ENCODE data around the gene SPRY1.

The SPRY1 gene

DNA sequence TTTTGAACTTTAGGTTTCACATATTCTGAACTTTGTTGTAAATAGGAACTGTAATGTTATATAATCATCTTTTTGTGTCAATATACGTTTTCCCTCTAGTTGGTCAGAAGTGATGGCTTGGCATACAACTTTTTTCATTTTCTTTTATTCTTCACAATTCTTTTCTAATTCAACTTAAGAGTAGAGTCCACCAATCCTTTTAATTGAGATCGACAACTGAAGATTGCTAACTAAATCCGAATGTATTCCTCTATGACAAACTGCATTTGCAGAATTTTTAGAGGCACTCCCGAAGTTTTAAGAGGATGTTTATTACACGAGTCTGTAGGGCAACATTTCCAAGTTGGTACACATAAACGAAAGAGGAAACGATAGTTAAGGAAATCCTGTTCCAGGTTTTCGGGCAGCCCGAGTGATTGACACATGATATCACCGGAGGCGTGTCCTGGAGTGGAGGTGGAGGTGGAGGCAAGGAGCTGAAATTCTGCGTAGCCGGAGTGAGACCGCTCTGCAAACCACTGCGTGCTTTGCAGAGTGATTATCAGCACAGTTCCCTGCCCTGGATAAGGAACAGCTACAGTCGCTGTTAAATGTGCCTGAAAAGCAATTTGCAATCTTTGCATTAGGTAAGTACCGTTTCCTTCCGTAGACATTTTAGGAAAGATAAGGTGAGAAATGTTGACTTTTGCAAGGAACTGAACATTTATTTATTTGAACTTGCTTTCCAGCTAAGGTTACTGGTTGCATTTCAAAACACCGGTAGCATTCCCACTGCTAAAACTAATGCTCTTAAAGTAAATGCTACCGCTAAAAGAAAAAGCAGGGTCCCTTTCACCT lies at the start of gene SPRY1:
Gene SPRY1 (plus strand): TSS at position 489 of the 837 bp plus-strand sequence. CDS start 4,797 bp downstream, outside the sequence.
- DNase-seq = peak; percentile 76

GRCh38 chr4:123346951-123347350 lies 49.6 kb upstream of the SPRY1 start:
- DNase-seq = no peak

- no peak for DNase-seq
Measured at GRCh38 chr4:123348946-123349345, 47.6 kb upstream of the SPRY1 start.

- DNase-seq = no peak
Measured at GRCh38 chr4:123349421-123350190, 47.0 kb upstream of the SPRY1 start.

DNA sequence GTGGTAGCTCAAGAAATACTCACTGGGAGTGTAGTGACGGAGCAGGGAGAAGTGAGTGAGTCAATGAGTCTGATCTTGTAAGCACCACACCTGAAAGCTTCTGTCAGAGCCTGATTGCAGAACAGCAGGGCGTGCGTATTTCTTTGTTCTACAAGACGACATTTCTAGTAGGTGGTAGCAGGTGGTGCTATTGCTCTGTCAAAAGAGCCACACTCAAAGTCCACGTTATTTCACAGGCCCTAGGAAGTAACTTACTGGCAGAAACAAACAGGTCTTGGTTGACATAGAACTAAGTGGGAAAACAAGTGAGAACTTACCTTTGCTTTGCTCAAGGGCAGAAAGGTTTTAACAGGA lies 46.4 kb upstream of the SPRY1 start:
- no peak for DNase-seq

DNA sequence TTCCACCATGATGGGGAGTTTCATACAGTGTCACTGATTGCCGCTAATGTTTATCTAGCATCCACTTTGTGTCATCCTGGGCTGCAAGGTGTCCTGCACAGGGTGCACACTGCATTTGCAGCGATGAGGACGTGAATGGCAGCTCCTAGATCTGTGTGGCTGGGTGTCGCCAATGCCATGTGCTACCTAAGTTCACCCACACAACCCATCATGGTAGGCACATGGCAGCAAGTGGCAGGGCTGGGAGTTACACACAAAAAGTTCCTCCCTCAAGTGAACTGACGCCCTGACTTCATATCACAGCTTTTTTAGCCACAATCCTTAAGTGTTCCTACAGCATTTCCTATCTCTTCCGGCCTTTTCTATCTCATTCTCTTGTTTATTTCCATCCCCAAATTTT lies 45.9 kb upstream of the SPRY1 start:
- no peak for DNase-seq

GRCh38 chr4:123351713-123352112 lies 44.9 kb upstream of the SPRY1 start:
- DNase-seq = no peak

DNA sequence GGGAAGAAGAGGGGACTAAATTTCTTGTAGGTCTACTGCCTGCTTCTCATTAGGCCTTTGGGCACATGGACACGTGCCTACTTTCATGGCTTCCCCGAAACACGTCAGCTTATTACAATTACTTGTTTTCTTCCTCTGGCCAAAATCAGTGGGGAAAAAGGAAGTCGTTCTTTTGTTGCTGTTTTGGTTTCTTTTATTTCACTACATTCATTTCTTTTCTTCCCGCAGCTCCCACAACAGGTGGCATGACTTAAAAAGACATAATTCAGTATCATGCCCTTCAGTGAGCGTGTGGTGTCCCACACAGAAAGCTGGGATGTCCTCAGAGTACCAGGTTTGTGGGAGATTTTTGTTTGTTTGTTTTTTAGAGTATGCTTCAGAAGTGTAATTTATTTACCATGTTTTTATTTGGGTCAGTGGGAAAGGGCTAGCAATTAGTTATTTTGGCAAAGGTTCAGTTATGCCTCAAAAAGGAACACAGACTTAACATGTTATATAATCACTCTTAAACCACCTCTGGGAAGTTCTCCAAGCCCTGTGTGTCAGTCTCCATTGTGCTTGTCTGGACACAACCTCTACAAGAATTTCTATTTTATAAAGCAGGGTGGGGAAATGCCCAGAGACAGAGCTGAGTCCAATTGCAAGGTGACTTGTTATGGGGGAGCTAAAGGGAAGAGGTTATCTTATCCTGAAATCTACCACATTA lies 44.2 kb upstream of the SPRY1 start:
- DNase-seq = peak; percentile 71

- DNase-seq = no peak
Measured at GRCh38 chr4:123352966-123353365, 43.6 kb upstream of the SPRY1 start.

- no peak for DNase-seq
Measured at GRCh38 chr4:123353656-123354055, 42.9 kb upstream of the SPRY1 start.

GRCh38 chr4:123354701-123355100 lies 41.9 kb upstream of the SPRY1 start:
- no peak for DNase-seq

DNA sequence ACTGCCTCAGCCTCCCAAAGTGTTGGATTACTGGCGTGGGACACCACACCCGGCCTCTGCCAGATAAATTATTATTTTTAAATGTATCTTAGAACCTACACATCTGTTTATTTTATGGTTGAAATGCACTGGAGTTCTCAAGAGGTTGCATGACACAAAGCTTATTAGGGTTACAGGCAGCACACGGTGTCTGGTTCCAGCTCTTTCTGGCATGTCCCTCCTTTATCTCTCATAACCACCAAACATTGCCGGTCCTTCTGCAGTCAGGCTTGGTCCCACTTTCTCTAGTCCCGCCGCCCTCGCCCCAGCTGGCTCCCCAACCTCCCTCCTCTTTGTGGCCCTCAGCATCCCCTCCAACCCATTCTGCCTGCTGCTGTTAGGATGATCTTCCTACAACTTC lies 39.7 kb upstream of the SPRY1 start:
- DNase-seq = no peak

DNA sequence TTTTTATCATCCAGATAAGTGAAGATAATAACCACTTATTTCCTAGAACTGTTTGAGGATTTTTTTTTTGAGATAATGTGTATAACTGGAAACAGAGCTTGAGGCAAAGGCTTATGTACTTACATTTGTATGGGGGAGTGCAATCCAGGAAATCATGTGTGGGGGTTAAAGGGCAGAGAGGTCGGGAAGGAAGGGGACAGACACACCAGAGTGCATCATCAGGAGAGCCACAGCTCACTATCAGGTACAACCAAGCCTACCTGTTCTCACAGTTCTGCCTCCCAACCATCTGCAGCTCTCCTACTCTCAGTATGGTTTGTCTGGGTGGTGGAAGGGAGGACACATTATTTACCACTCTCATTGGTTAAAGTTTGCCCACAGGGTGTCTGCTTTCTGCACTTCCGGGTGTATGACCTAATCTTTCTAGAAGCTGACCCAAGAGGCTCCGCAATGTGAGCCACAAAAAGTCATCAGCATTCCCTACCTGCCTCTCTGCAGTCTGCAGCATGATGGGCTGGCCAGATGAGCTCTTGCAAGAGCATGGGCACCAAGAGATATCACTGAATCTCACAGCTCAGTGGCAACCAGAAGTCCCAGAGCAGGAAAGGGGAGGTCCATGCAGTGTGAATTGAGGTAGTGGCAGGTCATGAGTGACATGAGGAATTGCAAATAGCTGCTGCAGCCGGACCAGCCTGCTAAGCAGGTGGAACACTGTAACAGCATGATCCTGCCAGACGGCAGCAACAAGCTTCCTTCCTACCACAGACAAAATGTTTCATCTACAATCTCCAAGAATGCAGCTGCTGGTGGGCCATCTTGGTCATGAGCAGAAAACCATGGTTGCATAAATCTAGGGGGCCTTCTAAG lies 36.9 kb upstream of the SPRY1 start:
- DNase-seq = no peak

- DNase-seq = no peak
Measured at GRCh38 chr4:123361195-123361861, 35.3 kb upstream of the SPRY1 start.

DNA sequence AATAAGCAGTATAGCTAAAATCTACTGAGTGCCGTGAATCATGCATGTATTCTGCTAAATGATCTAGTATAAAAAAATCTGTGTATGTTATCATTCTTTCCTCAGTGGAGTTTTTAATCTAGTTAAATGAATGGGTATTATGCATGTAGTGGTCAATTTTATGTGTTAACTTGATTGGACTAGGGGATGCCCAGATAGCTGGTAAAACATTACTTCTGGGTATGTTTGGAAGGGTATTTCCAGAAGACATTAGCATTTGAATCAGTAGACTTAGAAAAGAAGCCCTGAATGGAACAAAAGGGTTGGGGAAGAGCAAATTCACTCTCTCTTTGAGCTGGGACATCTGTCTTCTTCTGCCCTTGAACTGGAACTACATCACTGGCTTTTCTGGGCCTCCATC lies 34.5 kb upstream of the SPRY1 start:
- DNase-seq = no peak

- peak; percentile 17 for DNase-seq
Measured at GRCh38 chr4:123363729-123364128, 32.9 kb upstream of the SPRY1 start.

DNA sequence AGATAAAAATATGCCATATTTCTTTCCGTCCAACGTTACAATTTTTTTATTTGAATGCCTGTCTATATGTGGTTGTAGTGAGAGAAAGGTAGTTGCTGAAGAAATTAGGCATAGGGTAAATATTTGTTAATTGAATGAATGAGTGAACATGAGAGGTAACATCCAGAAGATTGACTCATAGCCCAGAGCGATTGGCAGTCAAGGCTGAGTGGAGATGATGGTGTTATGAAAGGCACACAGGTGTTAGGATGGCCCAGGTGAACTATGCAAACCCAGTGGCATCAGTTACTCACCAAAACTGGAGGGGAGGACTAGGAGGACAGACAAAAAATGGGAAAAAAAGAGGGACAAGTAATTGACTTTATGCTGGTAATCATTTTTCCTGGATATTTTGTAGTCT lies 31.7 kb upstream of the SPRY1 start:
- no peak for DNase-seq

- DNase-seq = no peak
Measured at GRCh38 chr4:123365412-123365811, 31.2 kb upstream of the SPRY1 start.

DNA sequence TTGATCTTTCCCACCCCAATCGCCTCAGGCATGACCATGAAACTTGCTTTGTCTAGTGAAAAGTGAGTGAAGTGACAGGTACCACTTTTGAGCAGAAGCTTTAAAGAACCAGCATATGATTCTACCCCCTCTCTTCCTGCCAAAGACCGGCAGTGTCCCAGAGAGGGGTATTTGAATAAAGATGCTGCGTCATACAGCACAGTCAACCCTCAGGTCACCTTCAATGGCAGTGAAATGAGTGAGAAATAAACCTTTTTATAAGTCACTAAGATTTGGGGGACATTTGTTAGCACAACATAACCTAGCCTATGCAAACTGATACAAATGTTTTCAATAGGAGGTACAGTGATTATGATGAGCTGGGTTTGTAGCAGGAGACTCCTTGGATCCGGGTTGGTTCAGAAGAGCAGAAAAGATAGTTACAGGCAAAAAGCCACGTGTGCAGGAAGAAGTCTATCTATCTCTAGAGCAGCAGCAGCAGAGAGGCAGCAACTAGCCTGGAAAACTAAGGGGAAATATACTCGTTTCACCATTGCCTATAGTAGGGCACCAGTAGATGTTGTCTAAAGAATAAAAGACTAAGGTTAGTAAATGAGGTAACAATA lies 30.3 kb upstream of the SPRY1 start:
- DNase-seq = no peak

GRCh38 chr4:123378794-123379193 lies 17.8 kb upstream of the SPRY1 start:
- no peak for DNase-seq

DNA sequence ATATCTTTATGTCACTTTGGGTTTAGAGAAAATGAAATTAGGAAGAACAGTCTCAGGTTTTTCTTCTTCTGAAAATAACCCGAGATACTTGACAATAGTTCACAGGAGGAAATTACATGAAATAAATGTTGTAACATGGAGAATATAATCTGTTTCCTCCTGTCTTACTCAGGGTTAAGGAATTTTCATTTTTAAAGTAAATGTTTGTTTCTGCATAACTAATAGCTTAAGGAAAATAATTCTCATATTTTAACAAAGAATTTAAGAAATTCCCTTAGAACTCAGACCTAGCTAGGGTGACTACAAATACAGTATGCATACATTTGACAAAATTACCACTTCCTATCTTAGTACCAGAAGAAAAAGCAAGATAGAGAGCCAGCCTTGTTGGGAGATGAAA lies 17.2 kb upstream of the SPRY1 start:
- no peak for DNase-seq
